ENCODE measurements around the gene CBFA2T2. TPM values are rescaled to one million over a fixed set of nuclear protein-coding genes. Genes with fewer than 3 reads are reported as not detected.

CBFA2T2 gene
- polyA plus RNA-seq, 1 donor (not counting 4 experiments of a cell fraction or from before 2014, with no cell fraction given) = 6.8 TPM

DNA sequence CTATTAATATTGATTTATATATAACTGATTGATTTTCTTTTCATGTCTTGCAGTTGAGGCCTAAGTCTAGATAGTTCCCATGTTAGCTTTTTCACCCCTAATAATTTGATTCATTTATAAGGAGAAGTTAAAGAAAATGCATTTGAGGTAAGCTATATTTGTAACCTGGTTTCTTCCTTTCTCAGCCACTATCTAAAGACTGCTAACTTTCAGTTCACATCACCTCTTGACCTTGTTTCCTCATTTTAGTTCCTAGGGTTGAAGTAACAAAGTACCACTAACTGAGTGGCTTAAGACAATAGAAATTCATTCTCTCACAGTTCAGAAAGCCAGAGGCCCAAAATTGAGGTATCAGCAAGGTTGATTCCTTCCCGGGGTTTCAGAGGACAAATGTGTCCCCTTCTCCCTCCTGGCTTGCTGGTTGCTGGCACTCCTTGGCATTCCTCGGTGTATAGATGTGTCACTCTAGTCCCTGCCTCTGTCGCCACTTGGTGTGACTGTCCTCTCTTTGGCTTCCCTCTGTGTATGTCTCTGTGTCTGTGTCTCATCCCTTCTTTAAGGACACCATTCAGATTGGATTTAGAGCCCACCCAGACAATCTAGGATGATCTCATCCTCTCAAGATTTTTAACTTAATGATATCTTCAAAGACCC lies 116.3 kb downstream of the CBFA2T2 start:
- FAIRE-seq (no peak), DNase-seq (ENCODE audit: low read depth, low spot score) (no peak)
- H3K4me1 ChIP-seq (ENCODE audit: control insufficient read depth, extremely low read depth, insufficient read depth, low read length) = peaks cover 15% of the 10 kb centered on the region
- no peak overlapping the region for H3K4me3 ChIP-seq (ENCODE audit: control insufficient read depth in 2 of 3, extremely low read depth in 1 of 3, insufficient read depth in 2 of 3, low read depth in 1 of 3, low read length in 3 of 3)
- H3K79me2 ChIP-seq (ENCODE audit: control insufficient read depth, insufficient read depth, low read length) = no peaks in the 10 kb centered on the region
- H2AFZ ChIP-seq (ENCODE audit: control insufficient read depth, low read length) = no peak overlapping the region
- TF ChIP-seq CTCF (optimal IDR thresholded peaks at IDR 0.05 in 1 of 3, IDR thresholded peaks at IDR 0.05 in 1 of 3, conservative IDR thresholded peaks at IDR 0.05 in 1 of 3; ENCODE audit: extremely low read depth in 1 of 3, insufficient read depth in 2 of 3, low read length in 3 of 3) (no peak), EZH2 (IDR thresholded peaks at IDR 0.05; ENCODE audit: low read length) (no peak)
- H3K9ac ChIP-seq (ENCODE audit: control insufficient read depth, extremely low read depth, insufficient read depth, low read length) = no peak overlapping the region
- no peak overlapping the region for H3K4me2 ChIP-seq (ENCODE audit: control insufficient read depth, extremely low read depth, insufficient read depth, low read depth, low read length)
- H3K9me3 ChIP-seq (ENCODE audit: control insufficient read depth, low read depth, low read length) = no peaks in the 10 kb centered on the region
- H3K27ac ChIP-seq (ENCODE audit: control insufficient read depth, insufficient read depth, low read length) = no peak overlapping the region
- dilution Hi-C loops (cut with MboI; ENCODE audit: extremely low pct_ligation_motif_present, low sequenced_read_pairs) = no loop called here
- H4K20me1 ChIP-seq (ENCODE audit: control insufficient read depth, extremely low read depth, insufficient read depth, low read length) = no peaks in the 10 kb centered on the region
- H3K36me3 ChIP-seq (ENCODE audit: control insufficient read depth in 2 of 2, extremely low read depth in 1 of 2, insufficient read depth in 2 of 2, low read length in 2 of 2) = peaks cover 0 to 10% of the 10 kb centered on the region in 2 experiments
- H3K27me3 ChIP-seq (ENCODE audit: control insufficient read depth, extremely low read depth, insufficient read depth, low read length) = no peaks in the 10 kb centered on the region
- no peaks in the 10 kb centered on the region for H3K9me1 ChIP-seq (ENCODE audit: control insufficient read depth, extremely low read depth, insufficient read depth, low read length)

GRCh38 chr20:33609504-33609903 lies 119.6 kb downstream of the CBFA2T2 start:
- H3K4me3 ChIP-seq (ENCODE audit: control insufficient read depth in 2 of 3, extremely low read depth in 1 of 3, insufficient read depth in 2 of 3, low read depth in 1 of 3, low read length in 3 of 3) = no peak overlapping the region
- H3K9me1 ChIP-seq (ENCODE audit: control insufficient read depth, extremely low read depth, insufficient read depth, low read length) = no peaks in the 10 kb centered on the region
- H3K27me3 ChIP-seq (ENCODE audit: control insufficient read depth, extremely low read depth, insufficient read depth, low read length) = no peaks in the 10 kb centered on the region
- peaks cover 0 to 12% of the 10 kb centered on the region in 2 experiments for H3K36me3 ChIP-seq (ENCODE audit: control insufficient read depth in 2 of 2, extremely low read depth in 1 of 2, insufficient read depth in 2 of 2, low read length in 2 of 2)
- no peak overlapping the region for H3K27ac ChIP-seq (ENCODE audit: control insufficient read depth, insufficient read depth, low read length)
- dilution Hi-C loops (cut with MboI; ENCODE audit: extremely low pct_ligation_motif_present, low sequenced_read_pairs) = no loop called here
- no peaks in the 10 kb centered on the region for H4K20me1 ChIP-seq (ENCODE audit: control insufficient read depth, extremely low read depth, insufficient read depth, low read length)
- TF ChIP-seq CTCF (optimal IDR thresholded peaks at IDR 0.05 in 1 of 3, IDR thresholded peaks at IDR 0.05 in 1 of 3, conservative IDR thresholded peaks at IDR 0.05 in 1 of 3; ENCODE audit: extremely low read depth in 1 of 3, insufficient read depth in 2 of 3, low read length in 3 of 3) (no peak), EZH2 (IDR thresholded peaks at IDR 0.05; ENCODE audit: low read length) (no peak)
- no peaks in the 10 kb centered on the region for H3K79me2 ChIP-seq (ENCODE audit: control insufficient read depth, insufficient read depth, low read length)
- H2AFZ ChIP-seq (ENCODE audit: control insufficient read depth, low read length) = no peak overlapping the region
- no peaks in the 10 kb centered on the region for H3K9me3 ChIP-seq (ENCODE audit: control insufficient read depth, low read depth, low read length)
- no peaks in the 10 kb centered on the region for H3K4me1 ChIP-seq (ENCODE audit: control insufficient read depth, extremely low read depth, insufficient read depth, low read length)
- FAIRE-seq (no peak), DNase-seq (ENCODE audit: low read depth, low spot score) (no peak)
- H3K4me2 ChIP-seq (ENCODE audit: control insufficient read depth, extremely low read depth, insufficient read depth, low read depth, low read length) = no peak overlapping the region
- H3K9ac ChIP-seq (ENCODE audit: control insufficient read depth, extremely low read depth, insufficient read depth, low read length) = no peak overlapping the region

Data from keratinocyte (primary cell).